ENCODE data around the gene HNRNPC.

GRCh38 chr14:21269252-21270046 is at the start of gene HNRNPC:
- TF ChIP-seq CTCF (IDR thresholded peaks at IDR 0.05) (no peak), EZH2 (IDR thresholded peaks at IDR 0.05) (no peak), EZH2phosphoT487 (IDR thresholded peaks at IDR 0.05) (no peak)

All from neural progenitor cell (in vitro differentiated cells).